CD4-positive, alpha-beta T cell treated with Interleukin-4 for 4 hours (primary cell): Measurements from ENCODE around the gene NDRG2.
"Not testable (repeated sequence)": the region's sequence is repeated elsewhere in the genome, so short reads cannot be mapped to it uniquely, and the experiment has no call there.

ENCODE experiments used
- DNase-seq: peaks from one replicate; pipeline ENCODE4 v3.0.0-alpha.2; 2020

NDRG2 gene

GRCh38 chr14:21003788-21004346, 21.0 kb downstream of the NDRG2 start:
- no peak for DNase-seq

DNA sequence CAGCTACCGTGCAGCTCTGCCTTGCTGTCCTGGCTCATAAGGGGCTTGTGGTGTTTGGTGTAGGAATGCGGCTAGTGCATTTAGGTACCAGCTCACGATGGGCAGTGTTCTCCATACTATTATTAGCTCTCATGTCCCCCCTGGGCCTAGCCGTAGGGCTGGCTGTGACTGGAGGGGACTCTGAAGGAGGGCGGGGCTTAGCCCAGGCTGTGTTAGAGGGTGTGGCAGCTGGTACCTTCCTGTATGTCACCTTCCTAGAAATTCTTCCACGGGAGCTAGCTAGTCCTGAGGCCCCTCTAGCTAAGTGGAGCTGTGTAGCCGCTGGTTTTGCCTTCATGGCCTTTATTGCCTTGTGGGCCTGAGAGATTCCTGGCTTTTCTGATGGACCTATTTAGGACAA, 23.6 kb downstream of the NDRG2 start:
- no peak for DNase-seq

DNA sequence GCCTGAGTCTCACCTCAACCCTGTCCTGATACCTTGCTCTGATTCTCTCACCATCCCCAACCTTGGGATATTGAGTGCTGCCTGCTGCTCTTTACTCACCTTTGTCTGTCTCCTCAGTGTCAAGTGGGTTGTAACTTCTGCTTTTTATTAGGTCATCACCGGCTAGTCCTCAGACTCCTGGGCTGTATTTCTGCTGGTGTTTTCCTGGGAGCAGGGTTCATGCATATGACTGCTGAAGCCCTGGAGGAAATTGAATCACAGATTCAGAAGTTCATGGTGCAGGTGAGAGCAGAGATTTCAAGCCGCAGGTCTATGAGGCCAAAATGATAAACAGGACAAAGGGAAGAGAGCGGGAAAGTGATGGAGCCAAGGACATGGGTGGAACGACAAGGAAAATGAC, 25.3 kb downstream of the NDRG2 start:
- DNase-seq: no peak

DNA sequence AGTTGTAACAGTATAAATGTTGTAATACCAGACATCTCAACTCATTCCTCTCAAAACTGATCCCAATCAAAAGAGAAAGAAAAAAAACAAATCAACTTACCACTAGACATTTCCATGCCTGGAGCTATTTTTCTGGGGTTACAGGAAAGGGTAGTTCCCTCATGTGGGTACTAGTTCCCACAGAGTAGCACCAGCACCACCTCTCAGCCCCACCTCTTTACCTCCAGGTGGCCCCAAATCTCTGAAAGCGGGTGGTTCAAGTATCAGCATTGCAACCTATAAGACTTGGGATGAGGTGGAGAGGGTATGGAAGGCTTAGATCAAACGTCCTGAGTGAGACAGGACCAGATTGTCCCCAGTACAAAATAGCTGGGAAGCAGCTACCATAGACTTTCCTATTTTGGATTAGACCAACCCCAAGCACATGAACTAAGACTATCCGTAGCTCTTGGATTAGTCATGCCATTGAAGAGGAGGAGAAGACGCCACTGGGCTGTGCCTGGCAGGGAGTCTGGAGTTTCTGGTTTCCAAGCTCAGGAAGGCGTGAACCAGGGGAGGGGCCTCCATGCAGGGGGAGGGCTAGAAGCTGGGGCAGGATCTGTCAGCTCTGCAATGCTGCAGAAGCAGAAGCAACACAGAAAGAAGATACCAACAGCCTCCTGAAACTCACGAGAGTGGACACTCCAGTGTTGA, 26.0 kb downstream of the NDRG2 start, which contains the start of gene SLC39A2:
Gene SLC39A2 (plus strand): TSS at position 620 of the 693 bp plus-strand sequence. CDS start 154 bp downstream, outside the sequence.
- no peak for DNase-seq

DNA sequence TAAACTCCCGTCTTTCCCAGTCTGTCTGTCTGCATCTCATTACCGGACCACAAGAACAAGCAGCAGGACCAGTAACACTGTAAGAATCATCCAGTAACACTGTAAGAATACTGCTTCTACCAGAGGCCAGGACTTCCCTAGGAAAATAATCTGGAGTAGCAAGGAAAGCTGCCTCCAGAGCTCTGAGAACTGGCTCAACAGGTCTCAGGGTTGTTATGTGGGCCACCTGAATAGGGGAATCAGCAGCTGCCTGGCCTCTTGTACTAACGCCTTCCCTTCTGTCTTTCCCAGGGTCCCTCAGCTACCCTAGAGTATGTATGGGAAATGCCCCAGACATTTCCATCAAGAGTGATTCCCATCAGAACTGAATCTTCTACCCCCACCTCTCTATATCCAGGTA, 26.7 kb downstream of the NDRG2 start:
- DNase-seq: no peak

GRCh38 chr14:20997564-20997963, 27.3 kb downstream of the NDRG2 start:
- no peak for DNase-seq

- DNase-seq: no peak
Measured at GRCh38 chr14:20997115-20997514, 27.7 kb downstream of the NDRG2 start.

GRCh38 chr14:20996521-20996920, 28.3 kb downstream of the NDRG2 start:
- DNase-seq: no peak

- peak; percentile 92 for DNase-seq
Measured at GRCh38 chr14:20989787-20990600, 34.9 kb downstream of the NDRG2 start, which contains the start of gene METTL17. TSS of gene METTL17 (plus strand) at chr14:20989980. CDS start at chr14:20990003, 23 bp downstream.

DNA sequence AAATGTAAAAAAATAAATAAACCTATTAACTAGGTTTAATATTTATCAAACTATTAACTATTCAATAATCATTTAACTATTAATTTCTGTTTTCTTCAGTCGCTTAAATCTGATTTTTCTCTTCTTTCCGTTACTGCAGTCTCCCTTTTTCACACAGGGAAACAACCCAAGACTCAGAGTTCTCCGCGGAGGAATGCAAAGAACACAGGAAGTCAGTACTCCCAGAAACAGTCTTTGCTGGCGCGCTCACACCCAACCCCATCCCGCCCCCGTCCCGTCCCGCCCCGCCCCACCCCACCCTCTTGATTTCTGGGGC, 35.4 kb downstream of the NDRG2 start:
- no peak for DNase-seq

DNA sequence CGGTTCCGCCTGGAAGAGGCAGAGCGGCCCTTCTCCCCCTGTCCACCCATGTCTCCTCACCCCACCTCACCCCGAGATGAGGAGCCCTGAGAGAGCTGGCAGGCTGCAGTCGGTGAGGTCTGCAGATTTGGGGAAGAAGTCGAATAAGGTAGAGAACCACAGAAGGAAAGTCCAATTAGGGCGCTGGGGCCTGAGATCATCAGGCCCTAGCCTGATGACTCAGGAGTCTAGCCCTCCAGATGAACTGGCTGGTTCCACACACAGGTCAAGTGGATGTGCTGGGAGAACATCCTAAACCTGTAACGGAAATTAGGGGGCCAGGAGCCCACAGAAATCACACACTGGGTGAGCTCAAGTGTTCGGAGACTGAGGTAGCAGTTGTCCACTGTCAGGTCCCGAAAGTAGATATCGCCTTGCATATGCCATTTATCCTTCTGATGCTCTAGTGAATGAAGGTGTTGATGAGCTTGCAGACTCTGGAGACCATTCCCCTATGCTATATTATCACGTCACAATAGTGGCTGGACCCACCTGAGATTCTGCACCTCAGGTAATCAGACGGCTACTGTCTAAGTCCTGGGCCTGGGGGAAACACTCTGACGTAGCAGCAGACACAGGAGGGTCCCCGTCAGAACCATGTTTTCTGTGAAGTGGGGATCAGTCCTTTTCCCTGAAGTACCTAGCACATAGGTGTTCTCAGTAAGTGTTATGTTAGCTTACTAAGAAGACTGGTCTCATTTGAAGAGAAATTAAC, 36.0 kb downstream of the NDRG2 start:
- DNase-seq: no peak

GRCh38 chr14:20986811-20987210, 38.0 kb downstream of the NDRG2 start:
- no peak for DNase-seq

DNA sequence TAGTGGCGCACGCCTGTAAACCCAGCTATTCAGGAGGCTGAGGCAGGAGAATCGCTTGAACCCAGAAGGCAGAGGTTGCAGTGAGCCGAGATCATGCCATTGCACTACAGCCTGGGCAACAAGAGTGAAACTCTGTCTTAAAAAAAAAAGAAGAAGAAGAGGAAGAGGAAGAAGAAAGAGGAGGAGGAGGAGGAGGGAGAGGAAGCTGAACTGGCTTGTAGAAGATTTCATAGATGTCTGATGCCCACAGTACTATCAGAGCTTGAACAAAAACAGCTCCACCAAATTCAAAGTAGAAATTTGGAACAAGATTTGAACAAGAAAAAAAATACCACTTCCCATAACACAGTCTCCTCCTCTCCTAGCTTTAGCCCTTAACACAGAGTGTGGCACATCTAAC, 39.2 kb downstream of the NDRG2 start:
- not testable (repeated sequence) for DNase-seq

GRCh38 chr14:20982646-20983369, 42.1 kb downstream of the NDRG2 start:
- DNase-seq: no peak

GRCh38 chr14:20980906-20981305, 44.0 kb downstream of the NDRG2 start:
- no peak for DNase-seq

- no peak for DNase-seq
Measured at GRCh38 chr14:20978687-20979086, 46.2 kb downstream of the NDRG2 start.

DNA sequence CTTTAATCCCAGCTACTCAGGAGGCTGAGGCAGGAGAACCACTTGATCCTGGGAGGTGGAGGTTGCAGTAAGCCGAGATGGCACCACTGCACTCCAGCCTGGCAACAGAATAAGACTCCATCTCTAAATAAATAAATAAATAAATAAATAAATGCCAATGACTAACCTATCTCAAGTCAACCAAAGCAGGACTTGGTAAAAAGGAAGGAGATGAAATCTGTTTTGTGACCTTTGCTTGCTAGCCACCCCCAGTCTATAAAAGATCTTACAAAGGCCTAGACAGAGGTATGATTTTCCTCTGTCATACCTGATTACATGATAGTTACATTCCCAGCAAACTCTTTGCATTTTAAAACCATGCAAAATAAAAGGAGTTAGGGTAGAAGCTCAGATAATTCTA, 48.6 kb downstream of the NDRG2 start:
- DNase-seq: no peak

GRCh38 chr14:20973501-20973900, 51.4 kb downstream of the NDRG2 start:
- DNase-seq: no peak

DNA sequence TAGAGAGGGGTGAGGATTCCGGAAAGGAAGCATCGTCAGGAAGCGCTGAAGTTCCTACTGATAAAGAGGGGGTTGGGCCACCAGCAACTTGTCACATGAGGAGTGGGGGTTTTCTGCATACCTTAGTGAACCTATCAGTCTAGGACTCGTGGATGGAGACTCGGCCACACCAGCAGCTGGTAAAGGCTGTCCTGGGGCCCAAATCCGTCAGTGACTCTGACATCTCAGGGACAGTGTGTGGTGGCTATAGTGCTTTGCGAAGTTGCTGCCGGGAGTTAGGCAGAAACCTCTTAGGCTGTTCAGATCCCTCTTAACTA, 53.2 kb downstream of the NDRG2 start:
- no peak for DNase-seq

- DNase-seq: peak; percentile 68
Measured at GRCh38 chr14:20970983-20971704, 53.7 kb downstream of the NDRG2 start.

DNA sequence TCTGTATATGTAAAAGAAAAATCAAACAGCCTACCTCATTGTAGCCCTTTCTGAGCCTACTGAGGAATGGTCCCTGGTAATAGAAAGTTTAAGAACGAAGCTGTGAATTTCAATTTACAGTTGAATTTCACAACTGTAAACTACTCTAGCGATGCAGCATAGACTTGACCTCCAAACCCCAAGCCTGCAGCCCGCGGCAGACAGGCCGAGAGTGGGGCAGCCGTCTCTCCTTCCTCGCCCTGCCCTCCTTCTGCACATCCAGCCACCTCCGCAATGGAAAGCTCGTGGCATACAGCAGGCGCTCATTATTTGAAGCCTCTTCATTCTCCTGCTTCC, 54.2 kb downstream of the NDRG2 start:
- no peak for DNase-seq

- DNase-seq: no peak
Measured at GRCh38 chr14:20969336-20969735, 55.5 kb downstream of the NDRG2 start.
